Inflammatory macrophage (primary cell): Measurements from ENCODE around the gene NEDD4.
"Not testable (repeated sequence)": the region's sequence is repeated elsewhere in the genome, so short reads cannot be mapped to it uniquely, and the experiment has no call there.

Experiments
- DNase-seq, 2 donors: peaks; one replicate each; pipeline ENCODE4 v3.0.0-alpha.2; 2020 to 2022

The NEDD4 gene

GRCh38 chr15:55891196-55891595 lies 102.2 kb downstream of the NEDD4 start:
- no peak for DNase-seq

GRCh38 chr15:55884223-55884622 lies 109.2 kb downstream of the NEDD4 start:
- DNase-seq, result no peak

- DNase-seq, result no peak
These were observed 114.2 kb downstream of the NEDD4 start for GRCh38 chr15:55879181-55879580.

- DNase-seq, result no peak
These were observed 120.2 kb downstream of the NEDD4 start for GRCh38 chr15:55873024-55873720.

- DNase-seq, result no peak
These were observed 120.9 kb downstream of the NEDD4 start for GRCh38 chr15:55872471-55872870.

GRCh38 chr15:55869660-55870059 lies 123.8 kb downstream of the NEDD4 start:
- DNase-seq, result no peak

- DNase-seq, result no peak
These were observed 124.7 kb downstream of the NEDD4 start for GRCh38 chr15:55868707-55869106.

GRCh38 chr15:55868291-55868690 lies 125.1 kb downstream of the NEDD4 start:
- not testable (repeated sequence) for DNase-seq

- no peak for DNase-seq
These were observed 129.5 kb downstream of the NEDD4 start for GRCh38 chr15:55863911-55864310.

- DNase-seq, result no peak
These were observed 132.3 kb downstream of the NEDD4 start for GRCh38 chr15:55861115-55861514.

- no peak for DNase-seq
These were observed 132.9 kb downstream of the NEDD4 start for GRCh38 chr15:55860468-55860867.

GRCh38 chr15:55859681-55860080 lies 133.7 kb downstream of the NEDD4 start:
- no peak for DNase-seq

- no peak for DNase-seq
These were observed 134.8 kb downstream of the NEDD4 start for GRCh38 chr15:55858661-55859060.

- no peak for DNase-seq
These were observed 136.8 kb downstream of the NEDD4 start for GRCh38 chr15:55856506-55857164.

- no peak for DNase-seq
These were observed 140.3 kb downstream of the NEDD4 start for GRCh38 chr15:55853134-55853533.

- DNase-seq, result peak; percentile 75 to 78
These were observed 147.2 kb downstream of the NEDD4 start for GRCh38 chr15:55846116-55846707.

GRCh38 chr15:55842897-55843296 lies 150.5 kb downstream of the NEDD4 start:
- not testable (repeated sequence) for DNase-seq

GRCh38 chr15:55835866-55836265 lies 157.5 kb downstream of the NEDD4 start:
- no peak for DNase-seq

- no peak for DNase-seq
These were observed 159.1 kb downstream of the NEDD4 start for GRCh38 chr15:55834331-55834730.

GRCh38 chr15:55829826-55830225 lies 163.6 kb downstream of the NEDD4 start:
- DNase-seq, result peak; percentile 5 to 8

GRCh38 chr15:55827955-55828354 lies 165.5 kb downstream of the NEDD4 start:
- DNase-seq, result no peak

- DNase-seq, result no peak
These were observed 166.2 kb downstream of the NEDD4 start for GRCh38 chr15:55827204-55827603.

- no peak for DNase-seq
These were observed 168.4 kb downstream of the NEDD4 start for GRCh38 chr15:55824857-55825613.
